HL-60/S4 treated with phorbol 12-myristate 13-acetate at 8.2 ng/mL for 4 days and 3 days (cell line): ENCODE results near the gene LCP1.

Experiments used
- in situ Hi-C: fragments of 300-500 bp; cut with MboI; formaldehyde crosslinking; loops from 2 replicates; pipeline ENCODE4 v1.15.0; 2022; ENCODE audit warnings: low sequenced_read_pairs

LCP1 gene

GRCh38 chr13:46182491-46182877, 507 bp upstream of the LCP1 start:
- in situ Hi-C loops = no loop called here

GRCh38 chr13:46181377-46181839, 569 bp downstream of the LCP1 start:
- in situ Hi-C loops = no loop called here

DNA sequence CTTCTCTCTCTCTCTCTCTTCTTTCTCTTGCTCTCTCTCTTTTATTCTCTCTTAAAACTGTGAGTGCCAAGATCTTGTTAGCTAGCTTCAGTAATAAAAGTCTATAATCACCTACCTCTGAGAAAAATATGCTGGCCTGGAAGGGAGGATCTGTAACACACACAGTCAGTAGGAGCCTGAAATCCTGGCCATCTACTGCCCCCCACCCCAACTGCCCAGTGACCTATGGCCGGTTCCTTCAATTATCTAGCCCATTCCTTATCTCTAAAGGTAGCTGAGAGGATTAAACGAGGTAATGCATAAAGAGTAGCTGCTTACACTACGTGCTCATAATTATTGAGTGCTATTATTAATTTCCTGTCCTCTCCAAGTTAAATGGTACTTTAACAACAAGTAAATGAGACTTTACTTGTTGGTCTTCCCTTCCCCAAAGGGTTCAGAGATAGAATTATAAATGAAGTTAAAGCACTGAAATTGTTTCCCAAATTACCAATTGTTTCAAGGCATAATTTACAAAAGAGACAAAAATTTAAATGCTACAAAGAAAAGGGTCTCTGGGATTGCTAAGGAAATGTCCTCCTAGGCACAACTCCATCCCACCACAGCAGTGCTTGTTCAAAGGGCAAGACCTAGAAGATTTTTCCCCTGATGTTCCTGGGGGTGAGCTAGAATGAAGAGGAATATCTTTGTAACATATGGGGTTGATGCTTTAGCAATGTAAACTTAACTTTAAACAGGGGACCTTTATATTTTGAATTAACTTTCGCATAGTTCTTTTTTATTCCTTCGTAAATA, 1.8 kb downstream of the LCP1 start:
- in situ Hi-C loops = no loop called here

DNA sequence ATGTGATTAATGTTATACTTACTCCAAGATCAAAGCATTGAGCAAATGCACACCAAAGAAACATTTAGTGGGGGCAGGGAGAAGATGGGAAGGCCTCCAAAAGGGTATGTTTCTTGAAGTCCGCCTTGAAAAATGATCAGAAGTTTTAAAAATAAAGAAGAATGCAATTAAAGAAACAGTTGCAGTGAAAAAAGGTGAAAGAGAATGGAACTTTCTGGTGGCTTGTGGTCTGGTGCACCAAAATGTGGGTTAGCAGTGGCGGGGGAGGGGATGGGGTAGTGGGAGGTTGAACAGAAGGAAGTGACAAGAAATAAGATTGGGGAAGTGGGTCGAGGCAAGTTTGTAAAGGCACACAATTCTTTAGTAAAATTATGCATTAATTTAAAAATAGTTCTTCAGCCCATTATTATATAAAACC, 2.5 kb downstream of the LCP1 start:
- in situ Hi-C loops = no loop called here

GRCh38 chr13:46178821-46179220, 3.2 kb downstream of the LCP1 start:
- in situ Hi-C loops = no loop called here

- in situ Hi-C loops = no loop called here
Measured at GRCh38 chr13:46178143-46178542, 3.8 kb downstream of the LCP1 start.

- in situ Hi-C loops = no loop called here
Measured at GRCh38 chr13:46176756-46177155, 5.2 kb downstream of the LCP1 start.

DNA sequence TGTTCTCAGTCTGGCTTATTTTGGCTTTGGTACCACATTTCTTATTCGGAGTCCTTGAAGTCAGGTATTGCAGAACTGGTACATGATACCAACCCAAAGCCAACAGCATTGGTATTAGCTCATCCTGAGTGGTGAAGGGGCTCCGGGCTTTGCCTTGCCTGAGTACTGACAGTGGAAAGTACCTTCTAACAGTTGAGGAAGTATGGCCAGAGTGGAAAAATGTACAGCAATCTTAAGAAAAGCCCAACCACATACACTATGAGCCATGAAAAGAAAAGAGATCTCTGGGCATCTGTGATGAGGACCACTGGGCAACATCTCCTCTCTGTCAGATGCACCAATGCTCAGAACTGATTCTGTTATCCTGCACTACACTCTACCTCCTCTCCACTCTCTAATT, 8.3 kb downstream of the LCP1 start:
- in situ Hi-C loops = loop anchor here (25.0 kb wide), 1 partner anchor 114 kb away; no protein-coding TSS in a partner anchor

DNA sequence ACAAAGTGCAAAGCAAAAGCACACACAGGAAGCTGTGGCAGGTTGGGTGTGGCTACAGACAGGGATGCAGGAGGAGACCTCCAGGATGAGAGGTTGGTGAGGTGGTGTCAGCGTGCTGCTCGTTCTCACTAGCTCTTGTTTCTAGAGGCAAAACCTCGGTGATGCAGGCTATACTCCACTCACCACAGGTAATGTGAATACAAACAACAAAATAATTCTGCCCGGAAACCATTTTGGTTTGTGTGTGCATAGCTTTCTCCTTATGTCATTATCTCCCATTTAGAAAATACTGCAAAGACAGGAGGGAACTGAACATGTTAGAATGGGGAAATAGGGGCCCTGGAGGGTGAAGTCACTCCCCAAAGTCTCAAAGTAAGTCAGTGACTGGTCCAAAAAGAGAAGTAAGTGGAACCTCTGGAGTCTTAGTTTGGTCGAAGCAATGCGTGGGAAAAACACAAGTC, 9.4 kb downstream of the LCP1 start:
- in situ Hi-C loops = loop anchor here (25.0 kb wide), 1 partner anchor 115 kb away; no protein-coding TSS in a partner anchor

- in situ Hi-C loops = loop anchor here (25.0 kb wide), 1 partner anchor 116 kb away; no protein-coding TSS in a partner anchor
Measured at GRCh38 chr13:46171739-46172138, 10.2 kb downstream of the LCP1 start.

GRCh38 chr13:46171217-46171616, 10.8 kb downstream of the LCP1 start:
- in situ Hi-C loops = loop anchor here (25.0 kb wide), 1 partner anchor 116 kb away; no protein-coding TSS in a partner anchor

GRCh38 chr13:46170687-46171086, 11.3 kb downstream of the LCP1 start:
- in situ Hi-C loops = loop anchor here (25.0 kb wide), 1 partner anchor 117 kb away; no protein-coding TSS in a partner anchor

GRCh38 chr13:46170268-46170667, 11.7 kb downstream of the LCP1 start:
- in situ Hi-C loops = loop anchor here (25.0 kb wide), 1 partner anchor 117 kb away; no protein-coding TSS in a partner anchor

DNA sequence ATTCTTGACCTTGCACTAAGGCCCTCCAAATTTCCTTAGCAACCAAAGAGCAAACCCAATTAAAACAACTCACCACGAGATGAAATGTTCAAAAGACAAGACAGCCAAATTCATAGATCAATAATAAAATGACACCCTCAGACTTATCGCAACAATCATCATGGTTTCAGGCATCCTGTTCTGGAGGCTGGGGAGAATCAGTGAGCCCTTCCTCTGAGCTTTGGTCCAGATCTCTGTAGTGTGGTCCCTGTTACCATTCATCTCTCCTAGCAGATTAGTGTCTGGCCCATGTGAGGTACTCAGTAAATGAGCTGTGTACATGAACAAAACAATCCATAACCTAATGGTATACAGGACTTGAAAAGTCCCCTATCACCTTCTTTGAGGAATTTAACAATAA, 12.2 kb downstream of the LCP1 start:
- in situ Hi-C loops = loop anchor here (25.0 kb wide), 1 partner anchor 118 kb away; no protein-coding TSS in a partner anchor

- in situ Hi-C loops = loop anchor here (25.0 kb wide), 1 partner anchor 119 kb away; no protein-coding TSS in a partner anchor
Measured at GRCh38 chr13:46168783-46169182, 13.2 kb downstream of the LCP1 start.

DNA sequence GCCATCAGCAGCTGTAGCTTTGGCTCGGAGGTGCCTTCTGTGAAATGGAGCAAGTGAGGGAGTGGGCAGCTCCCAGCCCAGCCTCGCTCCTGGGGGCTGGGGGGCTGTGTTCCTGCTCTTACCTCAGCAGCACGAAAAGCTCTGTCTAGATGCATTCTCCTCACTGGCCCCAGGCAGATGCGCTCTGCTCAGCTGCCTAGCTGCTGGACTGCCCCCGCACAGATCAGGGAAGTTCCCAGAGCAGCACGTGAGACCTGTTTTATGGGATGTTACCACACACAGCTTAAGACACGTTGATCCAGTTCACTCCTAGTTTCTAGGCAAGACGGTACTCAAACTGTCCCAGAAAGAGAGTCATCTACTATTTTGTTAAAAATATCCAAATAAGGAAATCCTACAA, 13.6 kb downstream of the LCP1 start:
- in situ Hi-C loops = loop anchor here (25.0 kb wide), 1 partner anchor 119 kb away; no protein-coding TSS in a partner anchor

- in situ Hi-C loops = loop anchor here (25.0 kb wide), 1 partner anchor 120 kb away; no protein-coding TSS in a partner anchor
Measured at GRCh38 chr13:46166947-46167610, 14.9 kb downstream of the LCP1 start.

GRCh38 chr13:46166224-46166584, 15.8 kb downstream of the LCP1 start:
- in situ Hi-C loops = loop anchor here (25.0 kb wide), 1 partner anchor 121 kb away; no protein-coding TSS in a partner anchor

GRCh38 chr13:46165485-46166223, 16.3 kb downstream of the LCP1 start:
- in situ Hi-C loops = loop anchor here (25.0 kb wide), 1 partner anchor 122 kb away; no protein-coding TSS in a partner anchor

DNA sequence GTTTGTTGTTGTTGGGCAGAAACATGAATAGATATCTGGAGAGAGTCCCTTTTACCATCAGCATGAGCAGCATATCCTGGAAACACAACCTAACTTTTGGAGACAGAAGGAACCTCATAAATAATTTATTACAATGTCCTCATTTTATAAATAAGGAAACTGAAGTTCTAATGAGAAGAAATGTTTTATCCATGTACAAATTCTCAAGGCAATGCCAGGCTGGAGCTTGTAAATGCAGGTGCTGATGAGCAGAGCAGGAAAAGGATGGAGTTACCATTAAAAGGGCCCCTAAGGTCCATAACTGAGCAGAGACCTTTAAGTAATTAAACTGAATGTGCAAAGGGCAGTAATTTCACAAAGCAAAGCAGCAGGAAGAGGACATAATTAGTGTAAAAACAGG, 17.3 kb downstream of the LCP1 start:
- in situ Hi-C loops = loop anchor here (25.0 kb wide), 1 partner anchor 123 kb away; no protein-coding TSS in a partner anchor
